Measurements from ENCODE around the gene TENM4.

Gene TENM4

GRCh38 chr11:79110321-79110720, 330.5 kb downstream of the TENM4 start:
- no peak for DNase-seq

- DNase-seq = no peak
Observed at GRCh38 chr11:79108851-79109250, 332.0 kb downstream of the TENM4 start.

- DNase-seq = no peak
Observed at GRCh38 chr11:79102840-79103239, 338.0 kb downstream of the TENM4 start.

- no peak for DNase-seq
Observed at GRCh38 chr11:79101656-79102055, 339.2 kb downstream of the TENM4 start.

GRCh38 chr11:79100093-79100910, 340.5 kb downstream of the TENM4 start:
- DNase-seq = peak; percentile 63

GRCh38 chr11:79098146-79098545, 342.7 kb downstream of the TENM4 start:
- no peak for DNase-seq

GRCh38 chr11:79097246-79097875, 343.5 kb downstream of the TENM4 start:
- DNase-seq = no peak

GRCh38 chr11:79095424-79095823, 345.4 kb downstream of the TENM4 start:
- DNase-seq = no peak

GRCh38 chr11:79094616-79095015, 346.2 kb downstream of the TENM4 start:
- DNase-seq = peak; percentile 33

GRCh38 chr11:79092791-79093353, 348.0 kb downstream of the TENM4 start:
- DNase-seq = peak; percentile 99

- DNase-seq = no peak
Observed at GRCh38 chr11:79090191-79090705, 350.6 kb downstream of the TENM4 start.

- DNase-seq = no peak
Observed at GRCh38 chr11:79089601-79090000, 351.2 kb downstream of the TENM4 start.

GRCh38 chr11:79088967-79089366, 351.9 kb downstream of the TENM4 start:
- DNase-seq = no peak

GRCh38 chr11:79087961-79088318, 352.9 kb downstream of the TENM4 start:
- peak; percentile 41 for DNase-seq

- DNase-seq = peak; percentile 98
Observed at GRCh38 chr11:79087238-79087960, 353.4 kb downstream of the TENM4 start.

- no peak for DNase-seq
Observed at GRCh38 chr11:79086056-79086455, 354.8 kb downstream of the TENM4 start.

GRCh38 chr11:79084382-79084781, 356.4 kb downstream of the TENM4 start:
- DNase-seq = no peak

GRCh38 chr11:79083352-79083751, 357.5 kb downstream of the TENM4 start:
- no peak for DNase-seq

GRCh38 chr11:79082907-79083306, 357.9 kb downstream of the TENM4 start:
- no peak for DNase-seq

- DNase-seq = no peak
Observed at GRCh38 chr11:79082280-79082679, 358.6 kb downstream of the TENM4 start.

GRCh38 chr11:79081471-79082031, 359.3 kb downstream of the TENM4 start:
- DNase-seq = peak; percentile 71

- DNase-seq = no peak
Observed at GRCh38 chr11:79080551-79080950, 360.3 kb downstream of the TENM4 start.

- DNase-seq = no peak
Observed at GRCh38 chr11:79078999-79079398, 361.8 kb downstream of the TENM4 start.

Measured in fibroblast of skin of right biceps (primary cell).